HEK293 (cell line): ENCODE data around the gene LAMA5.
A peak's percentile ranks its signal among the peaks of the same experiment; 100 is the strongest.

Source experiments
- KLF8 ChIP-seq: fragments of 450-650 bp; formaldehyde crosslinking; IDR thresholded peaks from 2 replicates; pipeline ENCODE4 v1.5.1; 2016; ENCODE audit warnings: missing biosample characterization, missing genetic modification characterization
- OVOL3 ChIP-seq: fragments of 450-650 bp; formaldehyde crosslinking; IDR thresholded peaks from 2 replicates; pipeline ENCODE4 v1.5.1; 2016; ENCODE audit warnings: missing biosample characterization, missing genetic modification characterization
- WT1 ChIP-seq: fragments of 450-650 bp; formaldehyde crosslinking; IDR thresholded peaks from 2 replicates; pipeline ENCODE4 v1.5.1; 2016; ENCODE audit warnings: missing biosample characterization, missing genetic modification characterization
- ZBTB17 ChIP-seq: fragments of 450-650 bp; formaldehyde crosslinking; IDR thresholded peaks from 2 replicates; pipeline ENCODE4 v1.5.1; 2016; ENCODE audit warnings: missing biosample characterization, missing genetic modification characterization
- ZBTB20 ChIP-seq: fragments of 450-650 bp; formaldehyde crosslinking; IDR thresholded peaks from 2 replicates; pipeline ENCODE4 v1.5.1; 2016; ENCODE audit warnings: missing biosample characterization, missing genetic modification characterization
- ZNF140 ChIP-seq: fragments of 450-650 bp; formaldehyde crosslinking; IDR thresholded peaks from 2 replicates; pipeline ENCODE4 v1.5.1; 2016; ENCODE audit warnings: missing biosample characterization, missing genetic modification characterization
- ZNF211 ChIP-seq: fragments of 450-650 bp; formaldehyde crosslinking; IDR thresholded peaks from 2 replicates; pipeline ENCODE4 v1.5.1; 2016; ENCODE audit warnings: low read depth, missing biosample characterization, missing genetic modification characterization
- ZNF214 ChIP-seq: fragments of 450-650 bp; formaldehyde crosslinking; IDR thresholded peaks from 2 replicates; pipeline ENCODE4 v1.5.1; 2017; ENCODE audit warnings: missing biosample characterization, mild to moderate bottlenecking, missing genetic modification characterization, borderline replicate concordance
- ZNF239 ChIP-seq: fragments of 450-650 bp; formaldehyde crosslinking; IDR thresholded peaks from 2 replicates; pipeline ENCODE4 v1.5.1; 2016; ENCODE audit warnings: missing biosample characterization, missing genetic modification characterization
- ZNF302 ChIP-seq: fragments of 450-650 bp; formaldehyde crosslinking; IDR thresholded peaks from 2 replicates; pipeline ENCODE4 v1.5.1; 2016; ENCODE audit warnings: missing biosample characterization, missing genetic modification characterization, low read depth
- ZNF341 ChIP-seq: fragments of 450-650 bp; formaldehyde crosslinking; IDR thresholded peaks from 2 replicates; pipeline ENCODE4; 2016; ENCODE audit warnings: low read depth, missing biosample characterization, missing genetic modification characterization
- ZNF571 ChIP-seq: fragments of 450-650 bp; formaldehyde crosslinking; IDR thresholded peaks from 2 replicates; pipeline ENCODE4 v1.5.0; 2017; ENCODE audit warnings: missing biosample characterization, missing genetic modification characterization
- ZNF600 ChIP-seq: fragments of 450-650 bp; formaldehyde crosslinking; IDR thresholded peaks from 2 replicates; pipeline ENCODE4 v1.5.1; 2016; ENCODE audit warnings: missing biosample characterization, missing genetic modification characterization
- ZNF621 ChIP-seq: fragments of 450-650 bp; formaldehyde crosslinking; IDR thresholded peaks from 2 replicates; pipeline ENCODE4 v1.5.1; 2017; ENCODE audit warnings: missing biosample characterization, missing genetic modification characterization
- ZNF664 ChIP-seq: fragments of 450-650 bp; formaldehyde crosslinking; IDR thresholded peaks from 2 replicates; pipeline ENCODE4 v1.5.1; 2016; ENCODE audit warnings: missing biosample characterization, missing genetic modification characterization
- ZNF76 ChIP-seq: fragments of 450-650 bp; formaldehyde crosslinking; IDR thresholded peaks from 2 replicates; pipeline ENCODE4; 2016; ENCODE audit warnings: low read depth, missing biosample characterization, missing genetic modification characterization, borderline replicate concordance
- ZNF792 ChIP-seq: fragments of 450-650 bp; formaldehyde crosslinking; IDR thresholded peaks from 2 replicates; pipeline ENCODE4 v1.5.1; 2016; ENCODE audit warnings: missing biosample characterization, missing genetic modification characterization
- ZNF830 ChIP-seq: fragments of 450-650 bp; IDR thresholded peaks from 2 replicates; pipeline ENCODE4 v1.5.0; 2018; ENCODE audit warnings: missing biosample characterization, missing genetic modification characterization, low read depth, mild to moderate bottlenecking, moderate library complexity
- TF ChIP-seq, protein P1 (sequence below): fragments of 450-650 bp; formaldehyde crosslinking; IDR thresholded peaks from 2 replicates; pipeline ENCODE4 v1.5.1; 2016; ENCODE audit warnings: missing biosample characterization, missing genetic modification characterization, borderline replicate concordance
- TF ChIP-seq, protein P2 (sequence below): fragments of 450-650 bp; formaldehyde crosslinking; IDR thresholded peaks from 2 replicates; pipeline ENCODE4 v1.5.0; 2017; ENCODE audit warnings: missing biosample characterization, missing genetic modification characterization, borderline replicate concordance
- TF ChIP-seq, protein P3 (sequence below): fragments of 450-650 bp; formaldehyde crosslinking; IDR thresholded peaks from 2 replicates; pipeline ENCODE4 v1.5.1; 2016; ENCODE audit warnings: missing biosample characterization, missing genetic modification characterization
- TF ChIP-seq, protein P4 (sequence below): fragments of 450-650 bp; formaldehyde crosslinking; IDR thresholded peaks from 2 replicates; pipeline ENCODE4 v1.5.1; 2016; ENCODE audit warnings: missing biosample characterization, missing genetic modification characterization, borderline replicate concordance
- TF ChIP-seq, protein P5 (sequence below): fragments of 450-650 bp; formaldehyde crosslinking; IDR thresholded peaks from 2 replicates; pipeline ENCODE4 v1.5.1; 2016; ENCODE audit warnings: missing biosample characterization, missing genetic modification characterization

Gene LAMA5

DNA sequence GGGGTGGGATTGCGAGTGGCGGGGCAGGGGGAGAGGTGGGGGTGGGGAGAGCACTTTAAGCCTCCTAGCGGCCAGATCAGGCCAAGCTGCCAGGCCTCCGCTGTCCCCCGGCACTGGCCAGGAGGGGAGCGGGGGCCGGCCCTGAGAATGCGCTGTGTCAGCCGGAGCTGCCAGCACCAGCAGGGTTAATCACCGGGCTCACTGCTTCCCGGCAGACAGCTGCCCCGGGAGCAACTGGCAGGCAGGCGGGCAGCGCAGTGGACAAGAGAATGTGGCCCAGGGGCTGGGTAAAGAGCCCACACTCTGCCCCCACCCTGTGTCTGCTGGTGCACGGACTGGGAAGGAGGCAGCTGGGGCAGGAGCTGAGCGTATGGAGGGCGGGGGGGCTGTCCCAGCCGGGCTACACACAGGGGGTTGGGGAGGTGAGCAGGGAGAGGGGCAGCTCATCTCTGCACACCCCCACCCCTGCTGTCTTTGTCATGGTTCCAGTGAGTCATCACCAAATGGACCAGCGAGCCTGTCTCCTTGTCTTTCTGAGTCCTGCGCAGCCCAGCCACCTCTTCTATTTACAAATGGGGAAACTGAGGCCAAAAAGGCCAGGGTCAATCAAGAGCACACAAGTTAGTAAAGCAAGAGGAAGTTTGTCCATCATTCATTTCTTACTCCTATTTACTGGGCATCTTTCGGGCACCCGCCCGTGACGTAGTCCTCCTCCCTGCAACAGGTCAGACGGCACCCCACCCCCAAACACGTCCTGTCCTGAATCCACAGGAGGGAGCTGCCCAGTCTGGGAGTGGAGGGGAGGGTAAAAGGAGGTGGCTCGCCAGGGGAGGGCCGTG lies 2.1 kb upstream of the LAMA5 start (continued):
- TF ChIP-seq ZNF571 (tag by site-specific recombination) (no peak), ZNF214 (tag by site-specific recombination) (no peak), ZNF341 (tag by site-specific recombination) (peak; percentile 44; the same call in 1 of the 2 replicates), ZNF792 (tag by site-specific recombination) (no peak), ZNF600 (tag by site-specific recombination) (no peak), ZNF621 (no peak), ZNF302 (no peak), ZBTB17 (tag by site-specific recombination) (no peak), ZNF664 (tag by site-specific recombination) (no peak), ZNF211 (tag by site-specific recombination) (no peak), ZBTB20 (tag by site-specific recombination) (no peak), ZNF239 (no peak), ZNF830 (tag by site-specific recombination) (no peak), OVOL3 (tag by site-specific recombination) (no peak), ZNF140 (tag by site-specific recombination) (no peak), ZNF76 (tag by site-specific recombination) (no peak), KLF8 (tag by site-specific recombination) (no peak), WT1 (peak; percentile 73; the same call in 1 of the 2 replicates)
- TF ChIP-seq, protein P1, sequence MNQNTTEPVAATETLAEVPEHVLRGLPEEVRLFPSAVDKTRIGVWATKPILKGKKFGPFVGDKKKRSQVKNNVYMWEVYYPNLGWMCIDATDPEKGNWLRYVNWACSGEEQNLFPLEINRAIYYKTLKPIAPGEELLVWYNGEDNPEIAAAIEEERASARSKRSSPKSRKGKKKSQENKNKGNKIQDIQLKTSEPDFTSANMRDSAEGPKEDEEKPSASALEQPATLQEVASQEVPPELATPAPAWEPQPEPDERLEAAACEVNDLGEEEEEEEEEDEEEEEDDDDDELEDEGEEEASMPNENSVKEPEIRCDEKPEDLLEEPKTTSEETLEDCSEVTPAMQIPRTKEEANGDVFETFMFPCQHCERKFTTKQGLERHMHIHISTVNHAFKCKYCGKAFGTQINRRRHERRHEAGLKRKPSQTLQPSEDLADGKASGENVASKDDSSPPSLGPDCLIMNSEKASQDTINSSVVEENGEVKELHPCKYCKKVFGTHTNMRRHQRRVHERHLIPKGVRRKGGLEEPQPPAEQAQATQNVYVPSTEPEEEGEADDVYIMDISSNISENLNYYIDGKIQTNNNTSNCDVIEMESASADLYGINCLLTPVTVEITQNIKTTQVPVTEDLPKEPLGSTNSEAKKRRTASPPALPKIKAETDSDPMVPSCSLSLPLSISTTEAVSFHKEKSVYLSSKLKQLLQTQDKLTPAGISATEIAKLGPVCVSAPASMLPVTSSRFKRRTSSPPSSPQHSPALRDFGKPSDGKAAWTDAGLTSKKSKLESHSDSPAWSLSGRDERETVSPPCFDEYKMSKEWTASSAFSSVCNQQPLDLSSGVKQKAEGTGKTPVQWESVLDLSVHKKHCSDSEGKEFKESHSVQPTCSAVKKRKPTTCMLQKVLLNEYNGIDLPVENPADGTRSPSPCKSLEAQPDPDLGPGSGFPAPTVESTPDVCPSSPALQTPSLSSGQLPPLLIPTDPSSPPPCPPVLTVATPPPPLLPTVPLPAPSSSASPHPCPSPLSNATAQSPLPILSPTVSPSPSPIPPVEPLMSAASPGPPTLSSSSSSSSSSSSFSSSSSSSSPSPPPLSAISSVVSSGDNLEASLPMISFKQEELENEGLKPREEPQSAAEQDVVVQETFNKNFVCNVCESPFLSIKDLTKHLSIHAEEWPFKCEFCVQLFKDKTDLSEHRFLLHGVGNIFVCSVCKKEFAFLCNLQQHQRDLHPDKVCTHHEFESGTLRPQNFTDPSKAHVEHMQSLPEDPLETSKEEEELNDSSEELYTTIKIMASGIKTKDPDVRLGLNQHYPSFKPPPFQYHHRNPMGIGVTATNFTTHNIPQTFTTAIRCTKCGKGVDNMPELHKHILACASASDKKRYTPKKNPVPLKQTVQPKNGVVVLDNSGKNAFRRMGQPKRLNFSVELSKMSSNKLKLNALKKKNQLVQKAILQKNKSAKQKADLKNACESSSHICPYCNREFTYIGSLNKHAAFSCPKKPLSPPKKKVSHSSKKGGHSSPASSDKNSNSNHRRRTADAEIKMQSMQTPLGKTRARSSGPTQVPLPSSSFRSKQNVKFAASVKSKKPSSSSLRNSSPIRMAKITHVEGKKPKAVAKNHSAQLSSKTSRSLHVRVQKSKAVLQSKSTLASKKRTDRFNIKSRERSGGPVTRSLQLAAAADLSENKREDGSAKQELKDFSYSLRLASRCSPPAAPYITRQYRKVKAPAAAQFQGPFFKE (tag by site-specific recombination): no peak
- TF ChIP-seq, protein P2, sequence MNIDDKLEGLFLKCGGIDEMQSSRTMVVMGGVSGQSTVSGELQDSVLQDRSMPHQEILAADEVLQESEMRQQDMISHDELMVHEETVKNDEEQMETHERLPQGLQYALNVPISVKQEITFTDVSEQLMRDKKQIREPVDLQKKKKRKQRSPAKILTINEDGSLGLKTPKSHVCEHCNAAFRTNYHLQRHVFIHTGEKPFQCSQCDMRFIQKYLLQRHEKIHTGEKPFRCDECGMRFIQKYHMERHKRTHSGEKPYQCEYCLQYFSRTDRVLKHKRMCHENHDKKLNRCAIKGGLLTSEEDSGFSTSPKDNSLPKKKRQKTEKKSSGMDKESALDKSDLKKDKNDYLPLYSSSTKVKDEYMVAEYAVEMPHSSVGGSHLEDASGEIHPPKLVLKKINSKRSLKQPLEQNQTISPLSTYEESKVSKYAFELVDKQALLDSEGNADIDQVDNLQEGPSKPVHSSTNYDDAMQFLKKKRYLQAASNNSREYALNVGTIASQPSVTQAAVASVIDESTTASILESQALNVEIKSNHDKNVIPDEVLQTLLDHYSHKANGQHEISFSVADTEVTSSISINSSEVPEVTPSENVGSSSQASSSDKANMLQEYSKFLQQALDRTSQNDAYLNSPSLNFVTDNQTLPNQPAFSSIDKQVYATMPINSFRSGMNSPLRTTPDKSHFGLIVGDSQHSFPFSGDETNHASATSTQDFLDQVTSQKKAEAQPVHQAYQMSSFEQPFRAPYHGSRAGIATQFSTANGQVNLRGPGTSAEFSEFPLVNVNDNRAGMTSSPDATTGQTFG (tag by site-specific recombination): no peak
- TF ChIP-seq, protein P3, sequence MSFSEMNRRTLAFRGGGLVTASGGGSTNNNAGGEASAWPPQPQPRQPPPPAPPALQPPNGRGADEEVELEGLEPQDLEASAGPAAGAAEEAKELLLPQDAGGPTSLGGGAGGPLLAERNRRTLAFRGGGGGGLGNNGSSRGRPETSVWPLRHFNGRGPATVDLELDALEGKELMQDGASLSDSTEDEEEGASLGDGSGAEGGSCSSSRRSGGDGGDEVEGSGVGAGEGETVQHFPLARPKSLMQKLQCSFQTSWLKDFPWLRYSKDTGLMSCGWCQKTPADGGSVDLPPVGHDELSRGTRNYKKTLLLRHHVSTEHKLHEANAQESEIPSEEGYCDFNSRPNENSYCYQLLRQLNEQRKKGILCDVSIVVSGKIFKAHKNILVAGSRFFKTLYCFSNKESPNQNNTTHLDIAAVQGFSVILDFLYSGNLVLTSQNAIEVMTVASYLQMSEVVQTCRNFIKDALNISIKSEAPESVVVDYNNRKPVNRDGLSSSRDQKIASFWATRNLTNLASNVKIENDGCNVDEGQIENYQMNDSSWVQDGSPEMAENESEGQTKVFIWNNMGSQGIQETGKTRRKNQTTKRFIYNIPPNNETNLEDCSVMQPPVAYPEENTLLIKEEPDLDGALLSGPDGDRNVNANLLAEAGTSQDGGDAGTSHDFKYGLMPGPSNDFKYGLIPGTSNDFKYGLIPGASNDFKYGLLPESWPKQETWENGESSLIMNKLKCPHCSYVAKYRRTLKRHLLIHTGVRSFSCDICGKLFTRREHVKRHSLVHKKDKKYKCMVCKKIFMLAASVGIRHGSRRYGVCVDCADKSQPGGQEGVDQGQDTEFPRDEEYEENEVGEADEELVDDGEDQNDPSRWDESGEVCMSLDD (tag by site-specific recombination): no peak
- TF ChIP-seq, protein P4, sequence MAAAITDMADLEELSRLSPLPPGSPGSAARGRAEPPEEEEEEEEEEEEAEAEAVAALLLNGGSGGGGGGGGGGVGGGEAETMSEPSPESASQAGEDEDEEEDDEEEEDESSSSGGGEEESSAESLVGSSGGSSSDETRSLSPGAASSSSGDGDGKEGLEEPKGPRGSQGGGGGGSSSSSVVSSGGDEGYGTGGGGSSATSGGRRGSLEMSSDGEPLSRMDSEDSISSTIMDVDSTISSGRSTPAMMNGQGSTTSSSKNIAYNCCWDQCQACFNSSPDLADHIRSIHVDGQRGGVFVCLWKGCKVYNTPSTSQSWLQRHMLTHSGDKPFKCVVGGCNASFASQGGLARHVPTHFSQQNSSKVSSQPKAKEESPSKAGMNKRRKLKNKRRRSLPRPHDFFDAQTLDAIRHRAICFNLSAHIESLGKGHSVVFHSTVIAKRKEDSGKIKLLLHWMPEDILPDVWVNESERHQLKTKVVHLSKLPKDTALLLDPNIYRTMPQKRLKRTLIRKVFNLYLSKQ (tag by site-specific recombination): no peak
- TF ChIP-seq, protein P5, sequence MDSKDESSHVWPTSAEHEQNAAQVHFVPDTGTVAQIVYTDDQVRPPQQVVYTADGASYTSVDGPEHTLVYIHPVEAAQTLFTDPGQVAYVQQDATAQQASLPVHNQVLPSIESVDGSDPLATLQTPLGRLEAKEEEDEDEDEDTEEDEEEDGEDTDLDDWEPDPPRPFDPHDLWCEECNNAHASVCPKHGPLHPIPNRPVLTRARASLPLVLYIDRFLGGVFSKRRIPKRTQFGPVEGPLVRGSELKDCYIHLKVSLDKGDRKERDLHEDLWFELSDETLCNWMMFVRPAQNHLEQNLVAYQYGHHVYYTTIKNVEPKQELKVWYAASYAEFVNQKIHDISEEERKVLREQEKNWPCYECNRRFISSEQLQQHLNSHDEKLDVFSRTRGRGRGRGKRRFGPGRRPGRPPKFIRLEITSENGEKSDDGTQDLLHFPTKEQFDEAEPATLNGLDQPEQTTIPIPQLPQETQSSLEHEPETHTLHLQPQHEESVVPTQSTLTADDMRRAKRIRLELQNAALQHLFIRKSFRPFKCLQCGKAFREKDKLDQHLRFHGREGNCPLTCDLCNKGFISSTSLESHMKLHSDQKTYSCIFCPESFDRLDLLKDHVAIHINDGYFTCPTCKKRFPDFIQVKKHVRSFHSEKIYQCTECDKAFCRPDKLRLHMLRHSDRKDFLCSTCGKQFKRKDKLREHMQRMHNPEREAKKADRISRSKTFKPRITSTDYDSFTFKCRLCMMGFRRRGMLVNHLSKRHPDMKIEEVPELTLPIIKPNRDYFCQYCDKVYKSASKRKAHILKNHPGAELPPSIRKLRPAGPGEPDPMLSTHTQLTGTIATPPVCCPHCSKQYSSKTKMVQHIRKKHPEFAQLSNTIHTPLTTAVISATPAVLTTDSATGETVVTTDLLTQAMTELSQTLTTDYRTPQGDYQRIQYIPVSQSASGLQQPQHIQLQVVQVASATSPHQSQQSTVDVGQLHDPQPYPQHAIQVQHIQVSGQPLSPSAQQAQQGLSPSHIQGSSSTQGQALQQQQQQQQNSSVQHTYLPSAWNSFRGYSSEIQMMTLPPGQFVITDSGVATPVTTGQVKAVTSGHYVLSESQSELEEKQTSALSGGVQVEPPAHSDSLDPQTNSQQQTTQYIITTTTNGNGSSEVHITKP (tag by site-specific recombination): peak; percentile 82
